Tibial nerve (tissue), 4 donors: Measurements from ENCODE around the gene MAP9. TPM values are rescaled to one million over a fixed set of nuclear protein-coding genes. Genes with fewer than 3 reads are reported as not detected.

Experiments used
- DNase-seq, 2 donors: peaks; one replicate each; pipeline ENCODE4 v3.0.0-alpha.2; 2019; ENCODE audit warnings: low spot score in 2 of 2
- H3K27ac ChIP-seq, 4 donors: fragments of 200-600 bp; sonication (generic) in 3 of 4; one replicate each; pipeline ENCODE4 v1.5.1; 2017 to 2019; ENCODE audit warnings: mild to moderate bottlenecking in 1 of 4
- H3K27me3 ChIP-seq, 2 donors: fragments of 200-600 bp; sonication (generic) in 1 of 2; one replicate each; pipeline versions ENCODE4 v1.5.1 to v1.6.0; 2017 to 2019
- H3K36me3 ChIP-seq, 3 donors: fragments of 200-600 bp; sonication (generic); one replicate each; pipeline ENCODE4 v1.5.1; 2018 to 2019
- H3K4me1 ChIP-seq, 4 donors: fragments of 200-600 bp; sonication (generic) in 3 of 4; one replicate each; pipeline ENCODE4 v1.5.1; 2017 to 2019
- H3K4me3 ChIP-seq, 4 donors: fragments of 200-600 bp; sonication (generic) in 3 of 4; one replicate each; pipeline ENCODE4 v1.5.1; 2017 to 2019; ENCODE audit warnings: mild to moderate bottlenecking in 1 of 4, moderate library complexity in 1 of 4
- H3K9me3 ChIP-seq, 4 donors: fragments of 200-600 bp; sonication (generic) in 3 of 4; one replicate each; pipeline ENCODE4 v1.5.1; 2017 to 2019
- CTCF ChIP-seq, 5 experiments: fragments of 200-600 bp in 3 of 5; fragments of 450-650 bp in 2 of 5; sonication (generic) in 3 of 5; IDR thresholded peaks; one replicate each; pipeline ENCODE4 v1.5.1; 2016 to 2019; ENCODE audit warnings: antibody characterized with exemption in 5 of 5, mild to moderate bottlenecking in 3 of 5, moderate library complexity in 2 of 5
- EP300 ChIP-seq, 2 donors: sonication (generic); formaldehyde crosslinking; IDR thresholded peaks; one replicate each; pipeline ENCODE4 v1.6.1; 2017; ENCODE audit warnings: antibody characterized with exemption in 2 of 2, mild to moderate bottlenecking in 1 of 2
- POLR2A ChIP-seq, 2 donors: fragments of 450-650 bp; IDR thresholded peaks; one replicate each; pipeline ENCODE4 v1.6.1; 2017; ENCODE audit warnings: antibody characterized with exemption in 2 of 2, mild to moderate bottlenecking in 2 of 2, moderate library complexity in 2 of 2
- WGBS, 2 donors: methylation state at CpG; one replicate each; pipeline ENCODE4 v1.1.5; 2018; 5-methylcytosine and 5-hydroxymethylcytosine counted together
- total RNA-seq, 4 donors: library from RNA; depleted of rRNA; stranded (reverse); fragments of >200 nt; gene quantifications; one replicate each; pipeline ENCODE4 v1.1.0, GENCODE V29; 2016

Gene MAP9
- total RNA-seq, 4 donors from 2014 or later, result 6.0 to 17.4 (median 8.8) TPM

- no peak for DNase-seq
- no peak for TF ChIP-seq CTCF (IDR thresholded peaks at IDR 0.05)
- no peak for TF ChIP-seq POLR2A (IDR thresholded peaks at IDR 0.05)
- no peak for TF ChIP-seq EP300 (IDR thresholded peaks at IDR 0.05)
- 85 to 88% methylated on average over 2 of the region's 2 CpGs for WGBS, 2 donors
- H3K36me3 ChIP-seq, result no peaks in the 10 kb centered on the region
- H3K27me3 ChIP-seq, result no peaks in the 10 kb centered on the region
- no peak overlapping the region for H3K27ac ChIP-seq
- H3K4me1 ChIP-seq, result no peaks in the 10 kb centered on the region
- H3K9me3 ChIP-seq, result no peaks in the 10 kb centered on the region
- no peak overlapping the region for H3K4me3 ChIP-seq
Measured at GRCh38 chr4:155411546-155411945, 34.8 kb upstream of the MAP9 start.

GRCh38 chr4:155408796-155409195 is 32.0 kb upstream of the MAP9 start:
- Histone ChIP-seq H3K36me3 (no peaks in the 10 kb centered on the region), H3K4me3 (no peak overlapping the region), H3K27me3 (no peaks in the 10 kb centered on the region), H3K9me3 (no peaks in the 10 kb centered on the region), H3K27ac (no peak overlapping the region), H3K4me1 (no peaks in the 10 kb centered on the region)
- 81 to 96% methylated on average over 1 of the region's 1 CpG for WGBS, 2 donors
- TF ChIP-seq EP300 (IDR thresholded peaks at IDR 0.05) (no peak), POLR2A (IDR thresholded peaks at IDR 0.05) (no peak), CTCF (IDR thresholded peaks at IDR 0.05) (no peak)
- DNase-seq, result no peak

GRCh38 chr4:155407480-155407879 is 30.7 kb upstream of the MAP9 start:
- no peaks in the 10 kb centered on the region for H3K9me3 ChIP-seq
- no peak for DNase-seq
- no peak overlapping the region for H3K27ac ChIP-seq
- WGBS, 2 donors, result 73 to 79% methylated on average over 1 of the region's 1 CpG
- H3K4me1 ChIP-seq, result no peaks in the 10 kb centered on the region
- no peaks in the 10 kb centered on the region for H3K36me3 ChIP-seq
- no peak overlapping the region for H3K4me3 ChIP-seq
- H3K27me3 ChIP-seq, result no peaks in the 10 kb centered on the region
- TF ChIP-seq CTCF (IDR thresholded peaks at IDR 0.05), result no peak
- TF ChIP-seq EP300 (IDR thresholded peaks at IDR 0.05), result no peak

GRCh38 chr4:155405059-155405458 is 28.3 kb upstream of the MAP9 start:
- 34 to 38% methylated on average over 2 of the region's 2 CpGs for WGBS, 2 donors
- Histone ChIP-seq H3K4me1 (no peaks in the 10 kb centered on the region), H3K27me3 (no peaks in the 10 kb centered on the region), H3K9me3 (no peaks in the 10 kb centered on the region), H3K4me3 (no peak overlapping the region), H3K36me3 (no peaks in the 10 kb centered on the region), H3K27ac (no peak overlapping the region)
- no peak for TF ChIP-seq CTCF (IDR thresholded peaks at IDR 0.05)
- TF ChIP-seq EP300 (IDR thresholded peaks at IDR 0.05), result no peak
- TF ChIP-seq POLR2A (IDR thresholded peaks at IDR 0.05), result no peak
- no peak for DNase-seq

- TF ChIP-seq CTCF (IDR thresholded peaks at IDR 0.05), result peak in 1 of 5 experiments; percentile 18
- TF ChIP-seq EP300 (IDR thresholded peaks at IDR 0.05), result no peak
- TF ChIP-seq POLR2A (IDR thresholded peaks at IDR 0.05), result no peak
- Histone ChIP-seq H3K4me3 (no peak overlapping the region), H3K27ac (no peak overlapping the region), H3K36me3 (no peaks in the 10 kb centered on the region), H3K4me1 (no peaks in the 10 kb centered on the region), H3K9me3 (no peaks in the 10 kb centered on the region), H3K27me3 (no peaks in the 10 kb centered on the region)
- DNase-seq, result no peak
- 1 to 5% methylated on average over 4 of the region's 4 CpGs for WGBS, 2 donors
Measured at GRCh38 chr4:155403886-155404285, 27.1 kb upstream of the MAP9 start.
